Kidney (tissue), 14 donors: ENCODE measurements around the gene DNASE1L2. TPM values are rescaled to one million over a fixed set of nuclear protein-coding genes. Genes with fewer than 3 reads are reported as not detected.

Source experiments
- DNase-seq, 5 donors: peaks; one replicate each; pipeline ENCODE4 v3.0.0-alpha.2; 2013 to 2020
- FAIRE-seq: peaks from 2 replicates; lab custom pipeline; 2012; peaks lifted over from hg19 to GRCh38; lab: Jason Lieb, UNC
- H3K27ac ChIP-seq, 2 donors: one replicate each; pipeline ENCODE4 v1.7.0; 2013; ENCODE audit warnings: low read depth in 2 of 2, low read length in 2 of 2, inconsistent platforms in 1 of 2
- H3K27me3 ChIP-seq: one replicate; pipeline ENCODE4 v1.7.1; 2013; ENCODE audit warnings: low read length, inconsistent platforms; ENCODE audit not compliant: control insufficient read depth, insufficient read depth
- H3K36me3 ChIP-seq, 3 donors: one replicate each; pipeline versions ENCODE4 v1.7.0 to v1.7.1; 2013; ENCODE audit warnings: low read length in 3 of 3, control low read depth in 1 of 3, inconsistent platforms in 1 of 3; ENCODE audit not compliant: insufficient read depth in 3 of 3, control insufficient read depth in 2 of 3
- H3K4me1 ChIP-seq, 3 donors: one replicate each; pipeline versions ENCODE4 v1.7.0 to v1.7.1; 2013; ENCODE audit warnings: low read length in 3 of 3, inconsistent platforms in 1 of 3, low read depth in 1 of 3; ENCODE audit not compliant: control insufficient read depth in 2 of 3, insufficient read depth in 2 of 3
- H3K4me3 ChIP-seq, 3 donors: one replicate each; pipeline versions ENCODE4 v1.7.0 to v1.8.1; 2013; ENCODE audit warnings: low read length in 3 of 3, control low read depth in 1 of 3, inconsistent platforms in 1 of 3
- H3K9ac ChIP-seq, 3 donors: one replicate each; pipeline versions ENCODE4 v1.7.0 to v1.7.1; 2013; ENCODE audit warnings: low read length in 3 of 3, control low read depth in 1 of 3, inconsistent platforms in 1 of 3
- H3K9me3 ChIP-seq, 3 donors: one replicate each; pipeline versions ENCODE4 v1.7.0 to v1.7.1; 2013; ENCODE audit warnings: low read length in 3 of 3, control low read depth in 1 of 3, inconsistent platforms in 1 of 3; ENCODE audit not compliant: control insufficient read depth in 2 of 3, insufficient read depth in 1 of 3
- CTCF ChIP-seq: IDR thresholded peaks from 3 replicates; pipeline ENCODE4 v1.5.1; 2012; ENCODE audit warnings: mild to moderate bottlenecking, moderate library complexity, borderline replicate concordance; ENCODE audit not compliant: insufficient read depth; ENCODE audit errors: extremely low read depth
- intact Hi-C: fragments of 100-400 bp; cut with DNase I; formaldehyde crosslinking; loops from one replicate; pipeline ENCODE4 v1.11.1; 2022
- polyA plus RNA-seq: library from polyadenylated mRNA; stranded (reverse); fragments of 350-450 nt; fragmentation: Illumina TruSeq; extraction: RNeasy Lipid Tissue Mini Kit (QIAGEN cat#74804); gene quantifications from one replicate; pipeline ENCODE4 v1.2.3, GENCODE V29; 2014; ENCODE audit warnings: low read depth, low replicate concordance; ENCODE audit not compliant: insufficient read depth
- total RNA-seq: library from RNA; stranded (reverse); fragmentation: NEBNext Ultra II Directional; extraction: Animal tissue kit (Norgen Biotek cat#: 25700); gene quantifications from one replicate; pipeline ENCODE4 v1.2.1, GENCODE V29; 2021
- donor health status: control.
- donor health status: control.
- donor health status: control.
- donor health status: control.
- donor health status: control.
- donor health status: DM: yes; HTN: yes; CAD: no.
- donor health status: Normal renal cell carcinoma (clear cell type).

Gene DNASE1L2
- total and polyA plus RNA-seq, 2 donors from 2014 or later, result 0.88 TPM

GRCh38 chr16:2194852-2195321 is 41.4 kb upstream of the DNASE1L2 start:
- peak; percentile 52 for TF ChIP-seq CTCF
- peaks cover 0 to 3% (median 0%) of the 10 kb centered on the region in 3 donors for H3K4me1 ChIP-seq
- no peak overlapping the region for H3K27ac ChIP-seq
- FAIRE-seq (no peak), DNase-seq (peak in 4 of 5 donors; percentile 67 to 79 (median 74))
- no peaks in the 10 kb centered on the region for H3K36me3 ChIP-seq
- no peaks in the 10 kb centered on the region for H3K9me3 ChIP-seq
- no peaks in the 10 kb centered on the region for H3K27me3 ChIP-seq
- intact Hi-C loops, result no loop called here
- no peak overlapping the region for H3K9ac ChIP-seq
- no peak overlapping the region for H3K4me3 ChIP-seq

- H3K27ac ChIP-seq, result no peak overlapping the region
- no peaks in the 10 kb centered on the region for H3K9me3 ChIP-seq
- H3K36me3 ChIP-seq, result no peaks in the 10 kb centered on the region
- no peak overlapping the region for H3K4me3 ChIP-seq
- TF ChIP-seq CTCF, result no peak
- no peaks in the 10 kb centered on the region for H3K27me3 ChIP-seq
- DNase-seq (peak in 2 of 5 donors; percentile 39 to 61), FAIRE-seq (no peak)
- peaks cover 0 to 3% (median 0%) of the 10 kb centered on the region in 3 donors for H3K4me1 ChIP-seq
- H3K9ac ChIP-seq, result no peak overlapping the region
- intact Hi-C loops, result no loop called here
These were observed 40.7 kb upstream of the DNASE1L2 start for GRCh38 chr16:2195322-2196161.

- Histone ChIP-seq H3K9ac (no peak within 1 kb of the TSS), H3K9me3 (no peaks in the 10 kb centered on the region)
These were observed 39.9 kb upstream of the DNASE1L2 start, which contains the start of gene CASKIN1 for GRCh38 chr16:2196162-2196980. TSS of gene CASKIN1 (minus strand) at chr16:2196605. CDS start at chr16:2196432, 173 bp downstream.

More at GRCh38 chr16:2196162-2196980, 39.9 kb upstream of the DNASE1L2 start, which contains the start of gene CASKIN1:
- no peak for FAIRE-seq
- H3K4me1 ChIP-seq, result peaks cover 0 to 3% (median 0%) of the 10 kb centered on the region in 3 donors
- H3K4me3 ChIP-seq, result no peak within 1 kb of the TSS
- no peak for TF ChIP-seq CTCF
- intact Hi-C loops, result no loop called here
- no peaks in the 10 kb centered on the region for H3K36me3 ChIP-seq
- H3K27me3 ChIP-seq, result no peaks in the 10 kb centered on the region
- peak in 2 of 5 donors; percentile 43 to 58 for DNase-seq
- no peak within 1 kb of the TSS for H3K27ac ChIP-seq
